ENCODE data around the gene CASQ1. TPM values are rescaled to one million over a fixed set of nuclear protein-coding genes. Genes with fewer than 3 reads are reported as not detected.

Gene CASQ1
- total and polyA plus RNA-seq, 8 donors: 0.17 to 0.71 (median 0.29) TPM; not detected in 1

- no peaks in the 10 kb centered on the region for H3K27me3 ChIP-seq
- no peaks in the 10 kb centered on the region for H3K9me3 ChIP-seq
- intact Hi-C loops (cut with DNase I): no loop called here
- H3K4me1 ChIP-seq: no peaks in the 10 kb centered on the region
- DNase-seq (no peak), ATAC-seq (no peak)
- no peaks in the 10 kb centered on the region for H3K36me3 ChIP-seq
- H3K27ac ChIP-seq: no peak overlapping the region
- H3K4me3 ChIP-seq: no peak overlapping the region
- no peak for TF ChIP-seq CTCF (IDR thresholded peaks at IDR 0.05)
These were observed 34.0 kb upstream of the CASQ1 start for GRCh38 chr1:160156361-160156760.

- TF ChIP-seq CTCF (IDR thresholded peaks at IDR 0.05): no peak
- DNase-seq (peak in 1 of 4 donors; percentile 13), ATAC-seq (no peak)
- Histone ChIP-seq H3K4me3 (no peak overlapping the region), H3K4me1 (peaks cover 0 to 5% of the 10 kb centered on the region in 2 donors), H3K27ac (no peak overlapping the region), H3K9me3 (no peaks in the 10 kb centered on the region), H3K36me3 (no peaks in the 10 kb centered on the region), H3K27me3 (no peaks in the 10 kb centered on the region)
- intact Hi-C loops (cut with DNase I): no loop called here
These were observed 33.2 kb upstream of the CASQ1 start for GRCh38 chr1:160157174-160157573.

GRCh38 chr1:160158031-160158430, 32.3 kb upstream of the CASQ1 start:
- H3K9me3 ChIP-seq: no peaks in the 10 kb centered on the region
- ATAC-seq: no peak
- no peak for DNase-seq
- H3K36me3 ChIP-seq: no peaks in the 10 kb centered on the region
- intact Hi-C loops (cut with DNase I): no loop called here
- H3K27me3 ChIP-seq: no peaks in the 10 kb centered on the region
- TF ChIP-seq CTCF (IDR thresholded peaks at IDR 0.05): no peak
- H3K27ac ChIP-seq: no peak overlapping the region
- no peak overlapping the region for H3K4me3 ChIP-seq
- peaks cover 0 to 5% of the 10 kb centered on the region in 2 donors for H3K4me1 ChIP-seq

- H3K4me3 ChIP-seq: no peak overlapping the region
- peaks cover 0 to 5% of the 10 kb centered on the region in 2 donors for H3K4me1 ChIP-seq
- H3K36me3 ChIP-seq: no peaks in the 10 kb centered on the region
- no peaks in the 10 kb centered on the region for H3K27me3 ChIP-seq
- ATAC-seq: no peak
- H3K27ac ChIP-seq: no peak overlapping the region
- intact Hi-C loops (cut with DNase I): no loop called here
- TF ChIP-seq CTCF (IDR thresholded peaks at IDR 0.05): no peak
- H3K9me3 ChIP-seq: no peaks in the 10 kb centered on the region
- DNase-seq: no peak
These were observed 31.8 kb upstream of the CASQ1 start for GRCh38 chr1:160158534-160158933.

GRCh38 chr1:160159846-160160245, 30.5 kb upstream of the CASQ1 start:
- no peak for TF ChIP-seq CTCF (IDR thresholded peaks at IDR 0.05)
- Histone ChIP-seq H3K4me3 (no peak overlapping the region), H3K27ac (no peak overlapping the region), H3K4me1 (peaks cover 0 to 5% of the 10 kb centered on the region in 2 donors), H3K27me3 (no peaks in the 10 kb centered on the region), H3K9me3 (no peaks in the 10 kb centered on the region), H3K36me3 (no peaks in the 10 kb centered on the region)
- ATAC-seq (peak; percentile 90), DNase-seq (peak in 2 of 4 donors; percentile 13 to 41)
- intact Hi-C loops (cut with DNase I): no loop called here
